Amygdala (tissue), 56 donors: ENCODE results near the gene EDRF1.
A peak's percentile ranks its signal among the peaks of the same experiment; 100 is the strongest.

Experiments
- DNase-seq, 56 donors: peaks; one replicate each; lab custom pipeline; 2025; lab: John Stamatoyannopoulos, UW

EDRF1 gene

DNA sequence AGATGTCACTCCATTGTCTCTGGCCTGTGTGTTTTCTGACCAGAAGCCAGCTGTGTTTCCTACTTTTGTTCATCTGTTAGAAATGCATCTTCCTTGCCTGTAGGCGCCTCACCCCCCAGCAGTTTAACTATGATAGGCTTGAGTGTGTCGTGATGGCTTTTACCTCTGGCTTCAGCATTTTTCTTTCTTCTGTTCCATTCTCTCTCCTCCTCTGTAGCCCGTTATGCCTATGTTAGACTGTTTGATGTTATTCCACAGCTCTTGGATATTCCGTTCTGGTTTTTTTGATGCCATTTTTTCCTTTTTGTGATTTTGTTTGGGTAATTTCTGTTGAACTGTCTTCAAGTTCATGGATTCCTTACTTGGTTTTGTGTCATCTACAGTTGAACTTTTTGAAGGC is 38.2 kb downstream of the EDRF1 start:
- no peak for DNase-seq

DNA sequence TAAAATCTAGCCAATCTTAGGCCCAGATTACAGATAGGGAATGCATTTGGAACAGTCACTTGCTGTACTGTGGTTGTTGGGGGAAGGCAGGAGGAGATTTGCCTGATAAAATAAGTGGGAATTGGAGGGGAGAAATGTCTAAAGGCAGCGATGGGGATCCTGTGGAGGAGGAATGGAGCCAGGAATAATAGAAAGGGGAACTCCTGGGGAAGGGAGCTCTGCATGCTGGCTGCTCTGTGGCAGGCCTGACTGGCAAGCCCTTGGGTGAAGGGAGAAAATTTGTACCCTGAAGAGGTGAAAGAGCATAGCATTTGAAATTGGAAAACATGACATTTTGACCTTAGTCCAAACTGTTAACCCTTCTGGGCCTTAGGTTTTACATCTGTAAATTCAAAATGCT is 42.5 kb downstream of the EDRF1 start:
- no peak for DNase-seq

DNA sequence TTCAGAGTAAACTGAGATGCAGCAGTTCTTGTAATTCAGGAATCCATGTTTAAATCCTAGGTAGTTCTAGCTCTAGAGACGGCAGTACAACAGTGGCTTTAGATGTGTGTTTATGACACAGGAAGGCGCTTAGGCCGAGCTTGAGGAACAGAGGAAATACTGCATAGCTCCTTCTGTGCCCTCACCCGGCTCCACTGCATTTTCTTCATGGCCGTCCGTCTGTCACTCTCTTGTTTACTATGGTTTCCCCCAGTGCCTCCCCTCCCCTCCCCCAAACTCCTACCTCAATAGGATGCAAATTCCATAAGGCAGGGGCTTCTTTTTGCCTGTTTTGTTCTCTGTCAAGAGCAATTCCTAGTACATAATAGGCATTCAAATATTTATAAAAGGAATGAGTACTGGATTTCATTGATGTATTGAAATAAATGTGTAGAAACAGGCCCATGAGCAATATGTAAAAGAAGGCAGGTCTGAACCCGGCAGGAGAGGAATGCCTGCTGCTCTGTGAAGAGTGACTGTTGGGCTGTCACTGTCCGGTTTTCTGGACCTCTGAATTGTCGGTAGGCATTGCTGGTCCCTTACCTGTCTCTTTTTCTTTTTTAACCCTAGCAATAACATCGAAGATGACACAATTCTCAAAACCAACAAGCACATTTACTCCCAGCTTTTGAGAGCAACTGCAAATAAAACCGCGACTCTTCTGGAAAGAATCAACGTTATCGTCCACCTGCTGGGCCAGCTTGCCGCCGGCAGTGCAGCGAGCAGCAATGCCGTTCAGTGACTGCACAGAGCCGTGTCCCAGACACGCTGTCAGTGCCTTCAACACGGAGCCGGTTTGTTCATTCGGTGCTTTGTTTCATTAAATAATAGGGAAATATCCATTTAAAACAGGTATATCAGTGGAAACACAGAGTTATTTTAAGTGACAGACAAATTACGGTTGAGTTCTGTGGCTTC is 43.5 kb downstream of the EDRF1 start:
- no peak for DNase-seq

DNA sequence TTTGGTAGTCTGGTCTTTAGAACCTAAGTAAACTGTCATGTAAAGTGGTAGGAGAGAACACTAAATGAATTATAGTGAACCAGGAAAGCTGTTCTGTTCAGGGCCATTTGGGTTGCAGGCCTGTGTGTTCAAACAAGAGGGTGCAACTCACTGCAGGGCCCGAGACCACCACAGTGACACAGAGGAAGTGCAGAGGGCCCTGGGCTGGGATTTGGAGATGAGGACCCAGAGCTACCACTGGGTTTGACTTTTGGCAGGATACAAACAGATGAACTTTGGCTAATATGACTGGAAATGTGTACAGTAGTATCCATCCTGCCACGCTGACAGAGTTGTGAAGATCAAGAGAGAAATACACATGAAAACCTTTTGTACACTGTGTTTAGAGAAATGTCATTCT is 46.3 kb downstream of the EDRF1 start:
- no peak for DNase-seq

DNA sequence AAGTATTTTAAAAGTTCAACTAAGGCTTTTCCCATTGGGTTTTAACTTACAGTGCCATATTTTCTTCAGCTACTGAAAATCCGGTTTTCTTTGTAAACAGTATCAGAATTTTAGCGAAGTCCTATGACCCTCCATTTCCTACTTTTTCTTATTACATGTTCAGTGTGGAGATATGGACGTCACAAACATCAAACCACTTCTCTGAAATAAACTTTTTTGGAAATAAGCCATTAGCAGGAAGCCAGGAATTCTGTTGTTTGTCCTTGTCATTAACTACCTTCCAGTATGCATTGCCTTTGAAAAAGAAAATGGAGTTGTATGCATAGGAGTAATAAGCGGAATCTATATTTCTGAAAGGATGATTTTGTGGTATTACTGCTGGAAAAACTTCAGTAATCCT is 47.0 kb downstream of the EDRF1 start:
- no peak for DNase-seq

DNA sequence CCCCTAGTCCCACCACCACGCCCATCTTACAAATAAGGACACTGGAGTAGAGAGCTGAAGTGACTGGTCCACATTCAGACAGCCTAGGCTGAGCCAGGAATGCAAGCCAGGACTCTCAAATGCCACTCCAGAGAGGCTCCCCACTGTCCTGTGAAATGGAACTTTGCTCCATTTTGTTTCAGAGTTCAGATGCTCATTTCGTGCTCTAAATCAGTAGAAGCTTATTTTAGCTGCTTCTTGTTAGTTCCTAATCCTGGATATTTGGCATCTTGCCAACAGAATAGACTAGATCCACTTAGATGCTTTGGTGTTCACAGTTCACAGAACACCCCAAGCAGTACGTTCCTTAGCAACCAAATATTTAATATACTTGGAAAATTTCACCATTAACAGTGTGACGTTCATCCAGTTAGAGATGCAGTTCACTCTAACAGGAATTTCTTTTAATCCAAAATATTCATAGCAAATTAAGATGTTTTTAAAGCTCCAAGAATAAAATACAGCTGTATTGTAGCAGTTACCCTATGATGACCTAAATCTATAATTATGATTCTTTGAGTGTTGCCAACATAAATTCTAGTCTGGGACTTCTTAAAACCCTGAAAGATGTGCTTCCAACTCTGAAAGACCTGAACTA is 48.8 kb downstream of the EDRF1 start:
- peak in 1 of 56 donors; percentile 16 for DNase-seq

DNA sequence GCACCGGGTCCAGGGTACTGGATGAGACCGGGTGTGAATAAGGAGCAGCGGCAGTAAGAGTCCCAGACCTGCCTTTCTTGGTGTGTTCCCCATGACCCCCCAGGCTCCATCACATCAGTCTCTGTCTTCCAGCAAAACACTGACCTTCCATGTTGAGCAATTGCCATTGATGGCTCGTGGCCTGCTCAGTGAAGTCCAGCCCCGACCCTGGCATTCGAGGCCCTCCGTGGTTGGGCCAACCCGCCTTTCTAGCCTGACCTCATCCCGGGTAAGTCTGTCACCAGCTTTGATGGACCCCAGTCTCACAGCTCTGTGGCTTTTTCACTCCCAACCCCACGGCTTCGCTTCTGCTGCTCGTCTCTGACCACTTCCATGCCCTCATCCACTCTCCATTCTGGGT is 49.7 kb downstream of the EDRF1 start:
- no peak for DNase-seq

DNA sequence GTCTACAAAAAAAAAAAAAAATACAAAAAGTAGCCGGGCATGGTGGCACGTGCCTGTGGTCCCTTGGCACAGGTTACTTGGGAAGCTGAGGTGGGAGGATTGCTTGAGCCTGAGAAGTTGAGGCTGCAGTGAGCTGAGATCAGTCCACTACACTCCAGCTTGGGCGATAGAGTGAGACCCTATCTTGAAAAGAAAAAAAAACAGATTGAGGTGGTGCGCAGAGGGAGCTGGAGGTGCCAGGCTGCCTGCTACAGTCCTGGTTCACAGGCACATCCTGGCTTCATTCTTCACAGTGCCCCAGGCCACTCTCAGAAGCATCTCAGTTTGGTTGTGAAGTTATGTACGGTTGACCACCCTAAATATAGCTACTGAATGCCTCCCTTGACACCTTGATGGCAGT is 51.3 kb downstream of the EDRF1 start:
- no peak for DNase-seq

DNA sequence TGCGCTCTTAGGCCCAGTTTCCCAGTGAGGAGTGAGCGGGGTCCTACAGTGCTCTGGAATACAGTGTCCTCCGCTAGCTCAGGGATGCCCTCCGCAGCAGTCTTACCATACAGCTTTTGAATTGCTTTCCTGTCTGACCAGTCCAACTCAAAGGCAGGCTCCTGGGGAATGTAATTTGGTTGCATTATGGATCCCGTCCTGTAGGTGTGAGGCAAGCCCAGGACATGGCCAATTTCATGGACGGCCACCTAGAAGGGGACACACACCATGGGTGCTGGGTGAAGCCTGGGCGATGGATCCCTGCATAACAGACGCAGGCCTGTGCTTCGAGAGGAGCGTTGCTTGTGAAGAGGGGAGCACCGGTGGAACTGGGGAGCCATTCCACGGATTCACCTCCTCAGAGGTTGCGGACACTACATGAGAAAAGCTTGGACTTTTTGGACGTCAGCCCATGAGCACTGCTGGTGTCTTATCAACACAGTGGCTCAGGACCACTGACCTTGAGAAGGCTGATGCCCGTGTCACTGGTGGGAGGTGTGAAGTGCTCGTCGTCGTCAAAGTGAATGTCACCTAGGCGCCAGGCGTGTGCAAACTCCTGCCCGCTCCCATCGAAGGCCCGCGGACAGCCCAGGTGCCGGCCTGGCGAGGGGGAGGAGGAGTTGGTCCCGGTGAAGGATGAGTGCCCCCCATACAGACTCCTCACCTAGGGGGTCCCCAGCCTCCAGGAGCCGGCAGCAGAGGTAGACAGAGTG is 52.8 kb downstream of the EDRF1 start:
- no peak for DNase-seq

DNA sequence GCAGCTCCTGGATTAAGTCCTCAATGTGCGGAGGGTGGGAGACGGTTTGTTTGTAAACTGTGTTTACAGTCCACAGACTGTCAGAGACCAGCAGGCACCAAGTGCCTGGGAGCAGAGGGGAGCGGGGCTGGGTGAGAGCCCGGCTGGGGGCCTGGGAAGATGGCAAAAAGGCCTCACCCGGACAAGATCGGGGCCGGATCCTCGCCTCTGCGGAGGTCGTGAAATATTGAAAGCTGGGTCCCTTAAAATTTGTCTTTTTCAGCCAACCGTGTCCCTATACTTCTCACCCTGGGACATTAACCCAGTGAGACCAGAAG is 53.3 kb downstream of the EDRF1 start:
- no peak for DNase-seq

DNA sequence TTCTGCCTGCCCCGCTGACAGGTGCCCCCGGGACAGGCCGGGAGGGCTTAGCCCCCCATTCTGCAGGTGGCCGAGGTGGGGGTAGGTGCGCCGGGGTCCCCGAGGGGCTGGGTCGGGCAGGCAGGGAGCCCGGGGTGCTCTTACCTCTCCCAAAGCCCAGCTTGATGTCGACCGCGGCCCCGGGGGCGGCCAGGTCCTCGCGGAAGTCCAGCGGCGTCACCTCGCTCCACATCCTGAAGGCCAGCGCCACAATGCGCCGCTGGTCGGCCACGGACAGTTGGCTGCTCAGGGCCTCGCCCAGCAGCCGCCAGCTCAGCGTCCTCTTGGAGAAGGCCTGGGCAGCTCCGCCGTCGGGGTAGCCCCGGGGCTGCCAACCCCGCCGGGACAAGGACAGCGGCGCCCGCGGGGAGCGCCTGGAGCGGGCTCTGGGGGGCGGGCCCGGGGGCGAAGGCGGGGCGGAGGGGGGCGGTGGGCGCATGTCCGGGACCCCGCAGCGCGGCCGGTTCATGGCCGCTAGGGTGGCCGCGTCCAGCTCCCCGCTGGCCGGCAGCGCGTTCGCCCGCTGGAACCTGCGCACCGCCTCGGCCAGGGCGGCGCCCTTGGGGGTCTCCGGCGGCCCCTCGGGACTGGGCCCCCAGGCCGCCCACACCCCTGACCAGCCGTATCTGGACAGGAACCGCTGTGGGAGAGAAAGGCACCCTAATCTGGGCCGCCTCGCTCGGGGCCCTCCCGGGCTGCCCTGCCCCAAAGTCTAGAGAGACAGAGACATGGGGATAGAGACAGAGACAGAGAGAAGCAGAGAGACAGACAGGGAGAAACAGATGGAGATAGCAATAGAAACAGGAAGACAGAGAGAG is 54.4 kb downstream of the EDRF1 start:
- no peak for DNase-seq

DNA sequence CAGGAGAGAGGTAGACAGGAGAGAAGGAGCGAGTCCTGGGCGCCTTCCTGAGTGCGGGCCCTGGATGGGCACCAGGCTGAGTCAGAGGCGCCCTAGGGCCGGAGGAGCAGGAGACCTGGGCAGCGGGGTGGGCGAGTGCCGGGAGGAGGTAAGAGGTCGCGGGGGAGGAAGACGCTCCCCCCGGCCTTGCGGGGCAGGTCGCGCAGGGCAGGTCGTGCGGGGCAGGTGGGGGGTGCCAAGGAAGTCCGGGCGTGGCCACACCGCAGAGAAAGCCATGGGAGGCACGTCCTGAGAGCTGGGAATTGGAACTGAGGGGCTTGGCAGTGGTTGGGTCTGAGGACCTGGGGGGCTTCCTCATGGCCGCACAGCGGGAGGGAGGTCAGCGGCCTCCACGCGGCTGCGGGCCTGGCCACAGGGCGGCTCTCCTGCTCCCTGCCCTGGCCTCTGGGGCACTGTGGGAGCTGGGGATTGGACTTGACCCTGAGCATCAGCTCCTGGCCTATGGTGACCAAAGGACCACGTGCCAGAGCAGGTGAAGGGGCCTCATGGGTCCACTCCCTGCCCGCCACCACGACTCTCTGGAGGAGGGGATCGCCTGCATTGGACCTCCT is 55.2 kb downstream of the EDRF1 start:
- DNase-seq: no peak

DNA sequence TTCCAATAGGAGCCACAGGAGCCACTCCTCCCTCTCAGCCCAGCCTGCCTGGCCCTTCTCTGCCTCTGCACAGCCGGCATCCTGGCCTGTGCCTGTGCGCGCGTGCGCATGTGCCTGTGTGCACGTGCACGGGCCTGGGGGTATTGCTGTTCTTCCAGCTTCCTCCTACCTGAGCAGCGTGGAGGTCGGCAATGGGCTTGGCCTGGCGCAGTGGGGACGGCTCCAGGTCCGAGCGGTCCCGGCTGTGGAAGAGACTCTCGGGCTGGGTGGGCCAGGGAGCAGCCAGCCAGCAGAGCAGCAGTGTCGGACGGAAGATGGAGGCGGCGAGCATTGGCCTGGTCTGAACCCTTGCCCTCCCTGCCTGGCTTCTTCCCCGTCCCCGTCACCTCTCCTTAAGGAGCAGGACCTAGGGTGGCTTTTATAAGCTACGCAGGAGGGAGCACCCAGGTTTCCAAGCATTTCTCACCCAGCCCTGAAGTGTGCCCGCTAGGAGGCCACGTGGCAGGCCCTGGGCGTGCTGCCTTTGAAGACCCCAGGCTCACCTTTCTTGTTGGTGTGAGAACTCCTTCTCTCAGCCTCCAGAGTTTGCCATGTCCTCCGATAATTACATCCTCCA is 56.1 kb downstream of the EDRF1 start, which contains the start of gene MMP21:
MMP21 (minus strand) TSS at position 331 of the 616 bp plus-strand sequence; CDS start at position 331, 0 bp downstream.
- no peak for DNase-seq

DNA sequence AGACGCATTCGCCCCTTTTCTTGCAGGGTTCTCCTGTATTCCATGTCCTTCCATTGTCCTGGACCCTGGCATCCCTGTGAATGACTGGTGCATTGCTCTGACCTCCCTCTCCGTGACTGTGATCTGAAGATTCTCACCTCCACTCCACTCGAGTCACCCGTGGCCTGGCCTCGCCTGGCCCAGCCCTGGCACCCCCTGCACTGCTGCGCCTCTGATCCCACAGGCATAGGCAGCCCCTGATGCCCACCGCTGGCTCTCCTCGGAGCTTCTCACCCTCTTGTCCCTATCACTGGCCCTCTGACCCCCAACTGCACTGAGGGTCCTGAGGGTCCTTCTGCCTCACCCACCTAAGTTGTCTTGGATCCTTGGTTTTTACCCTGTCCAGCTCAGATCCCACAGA is 58.3 kb downstream of the EDRF1 start:
- no peak for DNase-seq

DNA sequence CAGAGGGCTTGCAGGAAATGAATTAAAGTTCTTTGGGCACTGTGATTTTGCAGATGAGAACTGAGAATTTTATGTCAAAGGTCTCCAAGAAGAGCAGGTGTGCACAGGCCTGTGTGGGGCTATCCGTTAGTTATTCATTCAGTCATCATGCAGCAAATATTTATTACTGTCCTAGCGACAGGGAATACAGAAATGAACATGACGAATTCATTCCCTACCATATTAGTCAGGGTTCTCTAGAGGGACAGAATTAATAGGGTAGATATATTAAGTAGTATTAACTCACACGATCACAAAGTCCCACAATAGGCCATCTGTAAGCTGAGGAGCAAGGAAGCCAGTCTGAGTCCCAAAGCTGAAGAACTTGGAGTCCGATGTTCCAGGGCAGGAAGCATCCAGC is 59.0 kb downstream of the EDRF1 start:
- no peak for DNase-seq

DNA sequence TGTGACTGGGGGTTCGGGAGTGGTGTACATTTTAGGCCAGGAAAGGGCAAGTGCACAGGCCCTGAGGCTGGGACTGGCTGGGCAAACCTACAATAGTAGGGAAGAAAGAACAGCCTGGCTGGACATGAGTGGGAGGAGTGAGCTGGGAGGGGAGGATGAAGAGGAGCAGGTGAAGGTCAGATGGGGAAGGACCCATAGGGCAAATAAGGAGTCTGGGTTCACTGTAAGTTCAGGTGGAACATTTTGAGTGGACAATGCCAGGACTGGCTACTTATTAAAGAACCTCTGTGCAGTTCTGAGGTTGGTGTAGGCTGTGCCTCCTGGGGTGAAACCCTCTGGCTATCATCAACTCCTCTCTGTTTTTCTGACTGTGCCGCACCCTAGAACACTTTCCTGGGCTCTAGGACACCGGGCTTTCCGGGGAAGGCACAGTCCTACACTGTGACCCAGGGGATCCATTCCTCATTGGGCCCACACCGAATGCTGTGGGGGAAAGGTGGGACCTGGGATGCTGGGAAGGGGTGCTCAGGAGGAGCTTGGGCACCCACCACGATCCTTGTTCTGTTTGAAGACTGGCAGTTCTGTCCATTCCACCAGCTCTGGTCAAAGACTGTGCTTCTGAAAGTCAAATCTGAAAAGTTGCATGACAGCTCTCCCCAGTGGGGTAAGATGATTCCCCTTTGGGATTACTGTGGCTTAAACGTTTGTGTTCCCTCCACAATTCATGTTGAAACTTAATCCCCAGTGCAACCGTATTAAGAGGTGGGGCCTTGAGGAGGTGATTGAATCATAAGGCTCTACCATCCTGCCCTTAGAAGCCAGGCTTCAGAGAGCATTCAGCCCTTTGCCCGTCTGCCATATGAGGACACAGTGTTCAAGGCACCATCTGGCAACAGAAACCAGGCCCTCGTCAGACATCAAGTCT is 60.2 kb downstream of the EDRF1 start:
- DNase-seq: no peak

DNA sequence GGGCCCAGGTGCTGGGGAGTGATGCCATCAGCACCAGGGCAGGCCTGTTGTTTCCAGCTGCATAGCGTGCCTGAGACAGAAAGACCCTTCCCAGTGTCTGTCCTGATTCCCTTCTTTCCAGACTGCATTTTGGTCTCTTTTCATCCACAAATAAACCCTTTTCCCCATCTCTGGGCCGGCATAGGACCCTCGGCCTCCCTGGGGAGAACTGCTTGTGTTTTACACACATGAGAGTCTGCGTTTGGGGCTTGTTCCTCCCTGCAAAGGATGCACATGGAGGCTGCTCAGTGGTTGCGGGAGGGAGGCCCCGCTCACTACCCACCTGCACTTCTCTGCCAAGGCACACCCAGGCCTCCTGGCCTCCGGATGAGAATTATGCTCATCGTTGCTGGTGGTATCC is 61.9 kb downstream of the EDRF1 start:
- DNase-seq: no peak

DNA sequence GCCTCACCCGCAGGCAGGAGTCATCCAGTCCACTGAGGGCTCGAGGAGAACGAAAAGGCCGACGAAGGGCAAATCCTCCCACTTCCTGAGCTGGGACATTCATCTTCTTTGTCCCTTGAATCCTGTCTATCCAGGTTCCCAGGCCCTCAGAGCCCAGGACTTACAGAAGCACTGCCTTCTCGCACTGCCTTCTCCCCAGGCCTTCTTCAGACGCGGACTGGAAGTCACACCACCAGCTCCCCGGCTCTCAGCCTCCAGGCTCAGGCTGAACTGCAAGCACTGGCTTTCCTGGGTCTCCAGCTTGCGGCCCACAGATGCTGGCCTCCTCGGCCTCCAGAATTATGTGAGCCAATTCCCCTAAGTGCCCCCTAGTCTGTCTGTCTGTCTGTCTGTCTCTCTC is 62.5 kb downstream of the EDRF1 start:
- DNase-seq: no peak
